ENCODE data around the gene FBXO10. TPM values are rescaled to one million over a fixed set of nuclear protein-coding genes. Genes with fewer than 3 reads are reported as not detected.

The FBXO10 gene
- total and polyA plus RNA-seq, 10 of the 15 experiments (the other 5 are each of a cell fraction or from before 2014, with no cell fraction given) = 1.6 to 17.2 (median 9.6) TPM

DNA sequence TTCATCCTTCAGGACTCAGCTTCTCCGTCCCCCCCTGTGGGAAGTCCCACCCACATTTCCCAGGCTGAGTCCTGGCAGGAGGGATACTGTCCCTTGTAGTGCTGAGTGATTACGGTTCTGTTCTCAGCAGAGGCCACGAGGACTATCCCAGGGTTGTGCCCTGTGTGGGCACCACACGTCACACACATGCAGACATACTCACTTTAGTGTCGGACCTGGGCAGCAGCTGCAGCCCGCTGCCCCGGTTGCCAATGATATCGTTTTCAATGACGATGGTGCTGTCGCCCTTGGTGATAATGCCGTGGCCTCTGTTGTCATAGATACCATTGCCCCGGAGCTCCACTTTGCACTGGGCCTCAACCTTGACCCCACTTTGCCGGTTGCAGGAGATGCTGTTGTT, 58.3 kb downstream of the FBXO10 start (continued):
- no peak for TF ChIP-seq MEF2A (IDR thresholded peaks at IDR 0.05; ENCODE audit: insufficient read depth, low read depth, low read length)
- TF ChIP-seq NR2C1 (IDR thresholded peaks at IDR 0.05) = no peak

DNA sequence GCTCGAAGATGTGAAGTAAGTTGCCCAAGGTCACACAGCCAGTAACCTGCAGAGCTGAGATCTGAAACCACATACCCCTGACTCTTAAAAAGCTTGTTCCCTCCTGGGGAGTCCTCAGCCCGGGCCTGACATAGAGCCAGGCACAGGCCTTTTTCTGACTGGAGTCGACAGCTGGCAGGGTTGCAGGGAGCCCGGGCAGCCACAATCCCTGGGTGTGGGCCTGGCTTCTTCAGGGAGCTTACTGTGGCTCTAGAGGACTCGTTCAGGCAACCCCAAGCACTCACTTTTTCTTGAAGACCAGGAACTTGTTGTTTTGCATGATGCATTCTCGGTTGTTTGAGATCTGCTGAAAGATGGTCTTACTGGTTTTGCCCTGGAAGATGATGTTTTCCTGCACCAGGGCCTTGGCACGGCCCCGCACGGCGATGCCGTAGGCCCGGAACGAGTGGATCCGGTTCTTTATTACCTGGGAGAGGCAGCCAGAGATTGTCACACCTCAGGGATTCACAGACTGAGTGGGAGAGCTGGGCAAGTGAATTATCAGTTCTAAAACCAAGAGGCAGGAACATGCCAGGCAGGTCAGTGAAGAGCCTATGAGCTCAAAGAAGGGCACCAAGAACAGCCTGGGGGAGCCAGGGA, 60.4 kb downstream of the FBXO10 start:
- WGBS (ENCODE audit: insufficient coverage, insufficient replicate concordance, low lambda C conversion rate, missing lambda C conversion rate) = 78% methylated on average over 14 of the region's 14 CpGs
- Histone ChIP-seq H3K27ac (ENCODE audit: control insufficient read depth, insufficient read depth) (no peak overlapping the region), H3K4me3 (no peak overlapping the region), H2AFZ (ENCODE audit: control insufficient read depth, low read depth, low read length) (no peak overlapping the region), H3K9ac (ENCODE audit: control insufficient read depth, insufficient read depth, low read length) (no peak overlapping the region), H3K79me2 (ENCODE audit: control insufficient read depth, insufficient read depth, low read length) (no peaks in the 10 kb centered on the region), H3K36me3 (ENCODE audit: control insufficient read depth in 2 of 2, insufficient read depth in 2 of 2, low read length in 1 of 2) (no peaks in the 10 kb centered on the region; a peak in 2 of 4 replicates), H3K27me3 (replicated peaks in 1 of 2; ENCODE audit: control insufficient read depth in 2 of 2, insufficient read depth in 2 of 2, low read length in 1 of 2) (no peaks in the 10 kb centered on the region), H3K4me2 (ENCODE audit: control insufficient read depth, insufficient read depth) (no peak overlapping the region), H3K4me1 (ENCODE audit: control insufficient read depth, insufficient read depth, low read length) (no peaks in the 10 kb centered on the region), H4K20me1 (ENCODE audit: control insufficient read depth, insufficient read depth) (no peaks in the 10 kb centered on the region), H3K9me3 (replicated peaks; ENCODE audit: control insufficient read depth, insufficient read depth, low read length) (no peaks in the 10 kb centered on the region)
- ChIA-PET POLR2A (no interaction called here), SMC1A (ENCODE audit: uncharacterized antibody, unreplicated experiment) (no interaction called here), CTCF (no interaction called here), RAD21 (ENCODE audit: unreplicated experiment) (interaction anchor here (1.2 kb wide), 1 partner anchor 76 kb away, joined by 3 read pairs; the partner anchor contains the start of gene TOMM5)
- ATAC-seq (no peak), DNase-seq (ENCODE audit: low read depth, low spot score) (no peak), FAIRE-seq (no peak)
- in situ Hi-C loops (cut with MboI) (no loop called here), intact Hi-C loops (cut with micrococcal nuclease; ENCODE audit: unreplicated experiment) (no loop called here)
- BruUV-seq (replicated peaks) = no TSS peak
- TF ChIP-seq KAT2A (conservative IDR thresholded peaks at IDR 0.05; ENCODE audit: control insufficient read depth, low read depth, low read length) = no peak
- no peak for TF ChIP-seq CHD2 (IDR thresholded peaks at IDR 0.05; ENCODE audit: borderline replicate concordance, low read depth, low read length)
- TF ChIP-seq, protein P1, sequence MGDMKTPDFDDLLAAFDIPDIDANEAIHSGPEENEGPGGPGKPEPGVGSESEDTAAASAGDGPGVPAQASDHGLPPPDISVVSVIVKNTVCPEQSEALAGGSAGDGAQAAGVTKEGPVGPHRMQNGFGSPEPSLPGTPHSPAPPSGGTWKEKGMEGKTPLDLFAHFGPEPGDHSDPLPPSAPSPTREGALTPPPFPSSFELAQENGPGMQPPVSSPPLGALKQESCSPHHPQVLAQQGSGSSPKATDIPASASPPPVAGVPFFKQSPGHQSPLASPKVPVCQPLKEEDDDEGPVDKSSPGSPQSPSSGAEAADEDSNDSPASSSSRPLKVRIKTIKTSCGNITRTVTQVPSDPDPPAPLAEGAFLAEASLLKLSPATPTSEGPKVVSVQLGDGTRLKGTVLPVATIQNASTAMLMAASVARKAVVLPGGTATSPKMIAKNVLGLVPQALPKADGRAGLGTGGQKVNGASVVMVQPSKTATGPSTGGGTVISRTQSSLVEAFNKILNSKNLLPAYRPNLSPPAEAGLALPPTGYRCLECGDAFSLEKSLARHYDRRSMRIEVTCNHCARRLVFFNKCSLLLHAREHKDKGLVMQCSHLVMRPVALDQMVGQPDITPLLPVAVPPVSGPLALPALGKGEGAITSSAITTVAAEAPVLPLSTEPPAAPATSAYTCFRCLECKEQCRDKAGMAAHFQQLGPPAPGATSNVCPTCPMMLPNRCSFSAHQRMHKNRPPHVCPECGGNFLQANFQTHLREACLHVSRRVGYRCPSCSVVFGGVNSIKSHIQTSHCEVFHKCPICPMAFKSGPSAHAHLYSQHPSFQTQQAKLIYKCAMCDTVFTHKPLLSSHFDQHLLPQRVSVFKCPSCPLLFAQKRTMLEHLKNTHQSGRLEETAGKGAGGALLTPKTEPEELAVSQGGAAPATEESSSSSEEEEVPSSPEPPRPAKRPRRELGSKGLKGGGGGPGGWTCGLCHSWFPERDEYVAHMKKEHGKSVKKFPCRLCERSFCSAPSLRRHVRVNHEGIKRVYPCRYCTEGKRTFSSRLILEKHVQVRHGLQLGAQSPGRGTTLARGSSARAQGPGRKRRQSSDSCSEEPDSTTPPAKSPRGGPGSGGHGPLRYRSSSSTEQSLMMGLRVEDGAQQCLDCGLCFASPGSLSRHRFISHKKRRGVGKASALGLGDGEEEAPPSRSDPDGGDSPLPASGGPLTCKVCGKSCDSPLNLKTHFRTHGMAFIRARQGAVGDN (IDR thresholded peaks at IDR 0.05) = no peak
- TF ChIP-seq BHLHE40 (IDR thresholded peaks at IDR 0.05; ENCODE audit: borderline replicate concordance in 1 of 2, low read depth in 2 of 2, low read length in 1 of 2) = no peak
- TF ChIP-seq TCF7 (IDR thresholded peaks at IDR 0.05; ENCODE audit: borderline replicate concordance) = no peak
- TF ChIP-seq, protein P2, sequence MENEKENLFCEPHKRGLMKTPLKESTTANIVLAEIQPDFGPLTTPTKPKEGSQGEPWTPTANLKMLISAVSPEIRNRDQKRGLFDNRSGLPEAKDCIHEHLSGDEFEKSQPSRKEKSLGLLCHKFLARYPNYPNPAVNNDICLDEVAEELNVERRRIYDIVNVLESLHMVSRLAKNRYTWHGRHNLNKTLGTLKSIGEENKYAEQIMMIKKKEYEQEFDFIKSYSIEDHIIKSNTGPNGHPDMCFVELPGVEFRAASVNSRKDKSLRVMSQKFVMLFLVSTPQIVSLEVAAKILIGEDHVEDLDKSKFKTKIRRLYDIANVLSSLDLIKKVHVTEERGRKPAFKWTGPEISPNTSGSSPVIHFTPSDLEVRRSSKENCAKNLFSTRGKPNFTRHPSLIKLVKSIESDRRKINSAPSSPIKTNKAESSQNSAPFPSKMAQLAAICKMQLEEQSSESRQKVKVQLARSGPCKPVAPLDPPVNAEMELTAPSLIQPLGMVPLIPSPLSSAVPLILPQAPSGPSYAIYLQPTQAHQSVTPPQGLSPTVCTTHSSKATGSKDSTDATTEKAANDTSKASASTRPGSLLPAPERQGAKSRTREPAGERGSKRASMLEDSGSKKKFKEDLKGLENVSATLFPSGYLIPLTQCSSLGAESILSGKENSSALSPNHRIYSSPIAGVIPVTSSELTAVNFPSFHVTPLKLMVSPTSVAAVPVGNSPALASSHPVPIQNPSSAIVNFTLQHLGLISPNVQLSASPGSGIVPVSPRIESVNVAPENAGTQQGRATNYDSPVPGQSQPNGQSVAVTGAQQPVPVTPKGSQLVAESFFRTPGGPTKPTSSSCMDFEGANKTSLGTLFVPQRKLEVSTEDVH (IDR thresholded peaks at IDR 0.05; ENCODE audit: low read depth, partially characterized antibody) = no peak
- no peak for TF ChIP-seq KLF5 (IDR thresholded peaks at IDR 0.05; ENCODE audit: partially characterized antibody)
- TF ChIP-seq EZH2 (IDR thresholded peaks at IDR 0.05; ENCODE audit: borderline replicate concordance, control insufficient read depth, low read depth, low read length) = no peak
- no peak for TF ChIP-seq ZZZ3 (IDR thresholded peaks at IDR 0.05; ENCODE audit: control insufficient read depth, insufficient read length, low read depth)
- TF ChIP-seq EED (IDR thresholded peaks at IDR 0.05; ENCODE audit: low read depth) = no peak
- TF ChIP-seq MYB (IDR thresholded peaks at IDR 0.05; ENCODE audit: borderline replicate concordance, low read depth, low read length) = no peak
- no peak for TF ChIP-seq RB1 (IDR thresholded peaks at IDR 0.05; ENCODE audit: borderline replicate concordance)
- no peak for TF ChIP-seq MTA2 (IDR thresholded peaks at IDR 0.05; ENCODE audit: low read depth)
